Midbrain (tissue), 1 donor: Measurements from ENCODE around the gene EIF4G3.
A peak's percentile ranks its signal among the peaks of the same experiment; 100 is the strongest.
"Not testable (repeated sequence)": the region's sequence is repeated elsewhere in the genome, so short reads cannot be mapped to it uniquely, and the experiment has no call there.

Experiments
- DNase-seq: peaks from one replicate; lab custom pipeline; 2025; lab: John Stamatoyannopoulos, UW

Gene EIF4G3

DNA sequence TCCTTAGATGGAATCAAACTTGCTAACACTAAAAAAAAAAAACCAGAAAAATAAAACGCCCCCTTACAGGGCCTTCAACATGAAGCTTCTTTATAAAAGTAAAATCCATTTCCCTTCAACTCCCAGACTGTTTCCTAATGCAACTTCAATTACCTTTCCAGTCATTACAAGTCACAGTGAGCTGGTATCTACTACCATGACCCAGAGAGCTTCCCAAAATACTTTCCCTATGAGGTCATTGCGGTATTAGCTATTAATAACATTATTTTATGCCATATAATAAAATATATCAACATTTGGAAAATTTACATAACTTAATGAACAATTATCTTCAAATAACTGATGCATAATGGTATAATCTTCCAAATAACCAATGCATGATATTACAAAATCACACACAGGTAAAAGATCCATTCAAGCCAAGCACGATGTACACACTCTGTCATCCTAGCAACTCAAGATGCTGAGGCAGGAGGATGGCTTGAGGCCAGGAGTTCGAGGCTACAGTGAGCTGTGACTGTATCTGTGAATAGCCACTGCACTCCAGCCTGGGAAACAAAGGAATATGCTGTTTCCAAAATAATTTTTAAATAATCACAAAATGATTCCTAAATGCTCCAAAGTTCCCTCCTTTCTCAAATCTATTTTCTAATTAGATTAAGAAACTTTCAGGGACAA, 24.1 kb downstream of the EIF4G3 start:
- no peak for DNase-seq

DNA sequence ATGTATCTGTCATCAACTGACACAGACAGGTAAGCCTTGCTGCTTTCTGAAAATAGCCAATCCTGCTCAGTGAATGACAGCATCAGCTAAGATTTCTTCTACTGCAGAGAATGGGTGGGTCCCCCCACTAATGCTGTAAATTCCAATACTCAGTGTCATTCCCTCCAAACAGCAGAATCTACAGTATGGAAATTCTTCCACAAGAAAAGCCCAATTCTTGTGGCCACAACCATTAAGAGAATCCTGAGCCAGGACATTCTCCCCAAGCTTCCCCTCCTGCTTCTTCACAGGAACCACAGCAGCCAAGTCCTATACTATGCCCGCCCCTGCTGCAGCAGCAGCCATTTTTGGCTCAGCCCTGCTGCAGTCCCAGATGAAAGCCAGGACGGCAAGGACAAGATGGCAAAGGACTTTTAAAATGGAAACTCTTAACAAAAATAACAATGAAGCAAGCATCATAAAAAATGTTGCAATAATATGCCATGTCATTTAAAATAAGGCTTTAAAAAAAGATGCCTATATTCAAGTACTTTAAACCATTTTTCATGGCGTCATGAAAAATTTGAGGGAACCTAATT, 26.8 kb downstream of the EIF4G3 start:
- peak; percentile 46 for DNase-seq

DNA sequence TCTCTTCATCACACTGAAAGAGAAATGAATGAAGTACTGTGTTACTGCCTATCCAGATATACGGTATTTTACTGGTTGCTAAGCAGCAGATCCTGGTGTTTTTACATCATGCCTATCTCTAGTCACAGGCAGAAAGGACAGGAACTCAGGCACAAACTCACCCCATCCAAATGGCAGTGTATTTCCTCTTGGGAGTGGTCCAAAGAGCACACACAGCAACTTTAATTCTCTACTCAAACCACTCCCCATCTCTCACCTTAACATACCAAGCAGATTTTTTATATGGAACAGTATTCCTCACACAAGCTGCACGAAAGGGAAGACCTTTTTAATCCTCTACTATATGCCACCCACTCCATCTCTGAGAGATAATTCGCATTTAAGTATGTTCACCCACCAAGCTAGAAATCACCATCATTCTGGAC, 27.3 kb downstream of the EIF4G3 start:
- DNase-seq: peak; percentile 56

DNA sequence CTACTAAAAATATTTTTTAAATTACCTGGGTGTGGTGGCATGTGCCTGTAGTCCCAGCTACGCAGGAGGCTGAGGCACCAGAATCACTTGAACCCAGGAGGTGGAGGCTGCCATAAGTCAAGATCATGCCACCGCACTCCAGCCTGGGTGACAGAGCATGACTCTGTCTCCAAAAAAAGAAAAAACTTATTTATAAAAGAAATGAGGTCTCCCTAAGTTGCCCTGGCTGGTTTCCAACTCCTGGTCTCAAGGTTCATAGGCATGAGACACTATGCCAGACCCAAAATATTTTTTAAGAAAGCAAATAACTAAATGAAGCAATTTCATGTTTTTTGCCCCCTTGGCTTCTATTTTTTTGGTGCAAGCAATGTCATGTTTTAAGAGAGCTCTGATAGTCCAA, 32.9 kb downstream of the EIF4G3 start:
- DNase-seq: no peak

DNA sequence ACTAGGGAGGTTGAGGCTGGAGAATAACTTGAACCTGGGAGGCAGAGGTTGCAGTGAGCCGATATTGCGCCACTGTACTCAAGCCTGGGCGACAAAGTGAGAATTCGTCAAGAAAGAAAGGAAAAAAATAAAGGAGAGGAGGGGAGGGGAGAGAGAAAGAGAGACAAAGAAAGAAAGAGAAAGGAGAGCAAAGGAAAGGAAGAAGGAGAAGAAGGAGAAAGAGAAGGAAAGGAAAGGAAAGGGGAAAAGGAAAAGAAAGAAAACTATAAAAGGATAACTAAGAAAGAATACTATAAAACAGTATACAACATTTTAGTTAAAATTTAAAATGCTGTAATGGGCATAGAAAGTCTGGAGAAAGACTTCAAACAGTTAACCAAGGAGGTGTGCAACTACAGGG, 33.6 kb downstream of the EIF4G3 start:
- DNase-seq: no peak

- no peak for DNase-seq
These were observed 35.7 kb downstream of the EIF4G3 start for GRCh38 chr1:21141030-21141429.

DNA sequence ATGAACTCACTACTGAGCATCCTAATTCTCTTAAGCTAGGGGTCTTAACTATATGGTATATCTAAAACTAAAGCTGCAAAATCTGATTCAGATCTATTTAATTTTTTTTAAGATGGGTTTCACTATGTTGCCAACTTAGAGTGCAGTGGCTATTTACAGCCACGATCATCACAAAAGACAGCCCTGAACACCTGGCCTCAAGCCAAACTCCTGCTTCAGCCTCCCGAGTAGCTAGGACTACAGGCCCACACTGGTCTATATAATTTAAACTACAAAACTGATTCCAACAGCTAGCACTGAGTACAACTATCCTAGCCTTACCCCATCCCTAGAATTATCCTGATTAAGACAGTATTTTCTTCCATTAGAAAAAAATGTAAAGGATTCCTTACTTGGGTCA, 37.1 kb downstream of the EIF4G3 start:
- DNase-seq: peak; percentile 24

DNA sequence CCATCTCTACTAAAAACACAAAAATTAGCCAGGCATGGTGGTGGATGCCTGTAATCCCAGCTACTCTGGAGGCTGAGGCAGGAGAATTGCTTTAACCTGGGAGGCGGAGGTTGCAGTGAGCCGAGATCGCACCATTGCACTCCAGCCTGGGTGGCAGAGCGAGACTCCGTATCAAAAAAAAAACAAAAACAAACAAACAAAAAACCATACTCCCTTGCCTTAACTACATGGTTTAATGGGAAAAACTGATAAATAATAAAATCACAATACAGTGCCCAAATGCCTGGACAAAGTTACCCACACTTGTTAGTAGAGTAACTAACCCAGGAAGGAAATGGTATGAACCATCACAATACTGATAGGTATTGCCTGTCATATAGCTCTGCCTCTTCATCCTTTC, 40.4 kb downstream of the EIF4G3 start:
- not testable (repeated sequence) for DNase-seq

DNA sequence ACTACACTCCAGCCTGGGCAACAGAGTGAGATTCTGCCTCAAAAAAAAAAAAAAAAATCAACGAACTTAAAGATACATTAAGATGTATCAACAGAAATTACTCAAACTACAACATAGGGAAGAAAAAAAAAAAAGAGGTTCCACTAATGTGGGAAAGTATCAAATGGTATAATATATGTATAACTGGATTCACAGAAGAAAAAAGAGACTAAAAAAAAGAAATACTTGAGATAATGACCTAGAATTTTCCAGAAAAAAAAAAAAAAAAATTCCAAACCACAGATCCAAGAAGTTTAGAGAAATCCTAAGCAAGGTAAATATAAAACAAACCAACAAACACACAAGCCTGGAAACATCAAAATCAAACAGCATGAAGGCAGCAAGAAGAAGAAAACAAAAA, 45.5 kb downstream of the EIF4G3 start:
- DNase-seq: no peak

DNA sequence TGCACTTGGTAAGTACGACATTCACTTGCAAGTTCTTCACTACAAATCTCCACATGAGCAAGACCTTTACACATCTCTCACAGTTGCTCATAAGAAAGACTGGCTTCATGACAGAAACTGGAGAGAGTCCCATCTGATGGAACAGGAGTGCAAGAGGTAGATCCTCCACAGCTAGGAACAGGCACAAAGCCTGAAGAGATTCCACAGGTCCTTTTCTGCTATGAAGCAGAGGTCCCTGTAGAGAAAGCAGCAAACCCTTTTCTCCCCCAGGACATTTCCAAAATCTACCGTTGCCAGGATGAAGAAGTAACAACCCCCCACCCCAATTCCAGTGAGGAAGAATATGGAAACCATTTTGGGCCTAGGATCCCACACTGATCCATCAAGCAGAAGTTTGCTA, 47.3 kb downstream of the EIF4G3 start:
- no peak for DNase-seq

DNA sequence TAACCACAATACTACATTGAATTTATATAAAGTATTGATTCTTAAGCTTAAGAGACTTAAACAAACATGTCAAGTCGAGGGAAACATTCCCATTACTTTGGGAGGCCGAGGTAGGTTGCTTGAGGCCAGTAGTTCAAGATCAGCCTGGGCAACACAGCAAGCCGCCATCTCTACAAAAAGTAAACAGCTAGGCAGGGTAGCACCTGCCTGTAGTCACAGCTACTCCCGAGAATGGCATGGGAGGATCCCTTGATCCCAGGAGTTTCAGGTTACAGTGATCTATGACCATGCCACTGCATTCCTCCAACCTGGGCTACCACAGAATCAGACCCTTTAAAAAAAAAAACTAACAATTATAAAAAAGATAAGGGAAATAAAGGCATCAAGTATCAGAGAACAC, 50.4 kb downstream of the EIF4G3 start:
- DNase-seq: no peak

DNA sequence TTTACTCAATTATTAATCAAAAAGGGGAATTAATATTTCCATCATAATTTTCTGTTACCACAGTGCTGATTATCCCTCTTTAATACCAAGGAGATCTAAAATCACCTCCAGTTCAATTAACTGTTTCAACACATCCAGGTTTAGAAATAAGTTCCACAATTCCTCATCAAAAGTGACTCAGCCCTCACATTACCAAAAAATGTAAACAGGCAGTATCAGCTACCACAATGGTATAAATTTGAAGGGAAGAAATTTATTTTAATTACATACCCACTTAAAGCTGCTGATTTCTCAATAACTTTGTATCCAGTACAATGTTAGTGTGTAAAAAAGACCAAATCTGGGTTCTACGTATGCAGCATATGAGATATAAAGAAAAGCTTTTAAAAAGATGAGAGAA, 51.9 kb downstream of the EIF4G3 start:
- DNase-seq: no peak

DNA sequence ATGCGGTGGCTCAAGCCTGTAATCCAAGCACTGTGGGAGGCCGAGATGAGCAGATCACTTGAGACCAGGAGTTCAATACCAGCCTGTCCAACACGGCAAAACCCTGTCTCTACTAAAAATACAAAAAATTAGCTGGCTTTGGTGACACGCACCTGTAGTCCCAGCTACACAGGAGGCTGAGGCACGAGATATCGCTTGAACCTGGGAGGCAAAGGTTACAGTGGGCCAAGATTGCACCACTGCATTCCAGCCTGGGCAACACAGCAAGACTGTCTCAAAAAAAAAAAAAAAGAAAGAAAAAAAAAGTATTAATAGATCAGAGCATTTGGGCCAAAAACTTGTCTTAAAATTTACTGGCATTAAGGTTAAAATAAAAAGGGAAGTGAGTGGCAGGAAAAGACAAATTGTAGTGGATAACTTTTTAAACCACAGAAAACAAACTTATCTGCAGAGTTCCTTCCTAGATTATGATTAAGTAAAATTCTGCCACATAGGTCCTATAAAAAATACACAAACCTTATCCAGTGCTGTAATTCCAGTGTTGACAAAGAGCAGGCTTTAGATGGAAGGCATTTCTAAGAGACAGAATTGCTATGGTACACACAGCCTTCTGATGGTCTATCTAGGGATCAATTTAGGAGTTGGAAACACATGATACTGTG, 53.3 kb downstream of the EIF4G3 start:
- no peak for DNase-seq

- no peak for DNase-seq
These were observed 54.8 kb downstream of the EIF4G3 start for GRCh38 chr1:21121764-21122471.

DNA sequence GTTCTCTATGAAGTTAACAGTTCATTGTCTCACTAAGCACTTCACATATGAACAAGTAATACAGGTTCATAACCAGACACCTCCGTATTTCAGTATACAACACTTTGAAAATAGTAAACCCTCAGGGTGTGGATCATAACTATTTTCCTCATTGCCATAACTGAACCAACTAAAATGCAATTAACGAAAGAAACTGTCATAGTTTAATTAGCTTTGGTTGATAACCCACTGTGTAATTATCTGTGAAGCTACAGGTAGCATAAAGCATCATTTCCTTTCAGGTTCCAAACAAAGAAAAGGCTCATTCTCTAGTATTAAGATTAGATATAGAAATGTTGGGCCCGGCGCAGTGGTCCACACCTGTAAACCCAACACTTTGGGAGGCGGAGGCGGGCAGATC, 58.5 kb downstream of the EIF4G3 start:
- DNase-seq: no peak

GRCh38 chr1:21117597-21118001, 59.1 kb downstream of the EIF4G3 start:
- DNase-seq: peak; percentile 71

DNA sequence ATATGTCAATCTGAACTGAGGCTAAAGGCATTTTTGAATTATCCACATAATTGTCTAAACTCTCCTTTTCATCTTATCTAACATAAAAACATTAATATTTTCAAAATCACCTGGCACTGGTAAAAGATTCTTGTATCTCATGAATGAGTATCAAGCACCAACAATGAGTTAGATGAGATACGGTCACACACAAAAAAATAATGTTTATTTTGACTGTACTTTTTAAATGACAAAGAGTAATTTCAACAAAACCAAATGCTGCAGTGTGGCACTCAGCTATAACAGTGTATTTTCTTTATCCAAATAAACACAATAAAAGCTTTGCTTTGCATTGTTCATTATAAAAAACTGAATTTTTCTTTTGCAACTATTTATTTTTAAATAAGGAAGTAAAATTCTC, 59.5 kb downstream of the EIF4G3 start:
- no peak for DNase-seq

DNA sequence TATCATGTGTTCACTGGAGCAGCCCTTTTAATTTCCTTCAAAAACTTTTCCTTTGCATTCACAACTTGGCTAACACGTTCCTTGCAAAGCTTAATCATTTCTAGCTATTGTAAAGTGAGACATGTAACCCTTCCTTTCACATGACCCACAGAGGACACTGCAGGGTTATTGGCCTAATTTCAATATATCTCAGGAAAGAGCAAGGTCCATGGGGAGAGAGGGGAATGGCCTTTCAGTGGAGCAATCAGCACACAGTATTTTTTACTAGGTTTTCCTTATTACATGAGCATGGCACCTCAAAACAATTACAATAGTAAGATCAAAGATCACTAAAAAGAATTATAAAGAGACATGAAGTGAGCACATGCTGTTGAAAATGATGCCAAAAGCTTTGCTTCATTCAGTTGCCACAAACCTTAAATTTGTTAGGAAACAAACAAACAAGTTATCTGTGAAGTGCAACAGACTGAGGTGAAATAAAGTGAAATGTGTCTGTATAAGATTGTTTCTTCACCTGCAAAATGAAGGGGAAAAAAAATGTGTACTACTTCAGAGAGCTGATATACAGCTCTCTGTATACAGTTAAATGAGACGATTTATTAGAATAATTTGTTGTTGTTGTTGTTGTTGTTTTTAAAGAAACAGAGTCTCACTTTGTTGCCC, 61.5 kb downstream of the EIF4G3 start:
- DNase-seq: no peak

DNA sequence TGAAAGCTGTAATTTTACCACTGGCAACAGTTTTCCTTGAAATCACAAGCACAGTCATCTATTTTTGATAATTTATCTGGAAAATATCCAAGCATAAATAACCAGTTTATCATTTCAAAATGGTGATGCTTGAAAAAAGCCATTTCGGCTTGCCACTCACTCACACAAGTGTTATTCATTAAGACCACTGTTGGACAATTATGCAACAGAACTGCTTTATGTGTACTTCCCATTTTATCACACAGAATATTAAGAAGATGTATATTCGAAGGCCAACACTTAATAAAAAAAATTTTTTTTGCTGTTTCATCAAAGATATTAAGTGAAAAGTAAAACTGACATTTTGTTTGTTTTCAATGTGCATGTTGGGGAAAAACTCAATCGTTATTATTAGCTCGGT, 62.3 kb downstream of the EIF4G3 start:
- DNase-seq: no peak

DNA sequence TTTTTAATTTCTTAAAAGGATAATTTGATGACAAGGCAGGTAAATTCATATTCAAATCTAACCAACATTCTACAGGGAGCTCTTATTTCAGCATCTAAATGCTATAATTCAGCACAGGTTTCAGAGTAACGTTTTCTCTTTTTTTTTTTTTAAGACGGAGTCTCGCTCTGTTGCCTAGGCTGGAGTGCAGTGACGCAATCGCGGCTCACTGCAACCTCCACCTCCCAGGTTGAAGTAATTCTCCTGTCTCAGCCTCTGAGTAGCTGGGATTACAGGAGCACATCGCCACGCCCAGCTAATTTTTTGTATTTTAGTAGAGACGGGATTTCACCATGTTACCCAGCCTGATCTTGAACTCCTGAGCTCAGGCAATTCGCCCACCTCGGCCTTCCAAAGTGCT, 66.5 kb downstream of the EIF4G3 start:
- DNase-seq: no peak

- DNase-seq: no peak
These were observed 70.0 kb downstream of the EIF4G3 start for GRCh38 chr1:21106709-21107108.

GRCh38 chr1:21106238-21106637, 70.5 kb downstream of the EIF4G3 start:
- no peak for DNase-seq
